CD4-positive, alpha-beta T cell treated with Interleukin-6 for 4 hours (primary cell): ENCODE measurements around the gene MEF2A.
"Not testable (repeated sequence)": the region's sequence is repeated elsewhere in the genome, so short reads cannot be mapped to it uniquely, and the experiment has no call there.

ENCODE experiments used
- DNase-seq: peaks from one replicate; pipeline ENCODE4 v3.0.0-alpha.2; 2020; ENCODE audit warnings: mixed read lengths

MEF2A gene

DNA sequence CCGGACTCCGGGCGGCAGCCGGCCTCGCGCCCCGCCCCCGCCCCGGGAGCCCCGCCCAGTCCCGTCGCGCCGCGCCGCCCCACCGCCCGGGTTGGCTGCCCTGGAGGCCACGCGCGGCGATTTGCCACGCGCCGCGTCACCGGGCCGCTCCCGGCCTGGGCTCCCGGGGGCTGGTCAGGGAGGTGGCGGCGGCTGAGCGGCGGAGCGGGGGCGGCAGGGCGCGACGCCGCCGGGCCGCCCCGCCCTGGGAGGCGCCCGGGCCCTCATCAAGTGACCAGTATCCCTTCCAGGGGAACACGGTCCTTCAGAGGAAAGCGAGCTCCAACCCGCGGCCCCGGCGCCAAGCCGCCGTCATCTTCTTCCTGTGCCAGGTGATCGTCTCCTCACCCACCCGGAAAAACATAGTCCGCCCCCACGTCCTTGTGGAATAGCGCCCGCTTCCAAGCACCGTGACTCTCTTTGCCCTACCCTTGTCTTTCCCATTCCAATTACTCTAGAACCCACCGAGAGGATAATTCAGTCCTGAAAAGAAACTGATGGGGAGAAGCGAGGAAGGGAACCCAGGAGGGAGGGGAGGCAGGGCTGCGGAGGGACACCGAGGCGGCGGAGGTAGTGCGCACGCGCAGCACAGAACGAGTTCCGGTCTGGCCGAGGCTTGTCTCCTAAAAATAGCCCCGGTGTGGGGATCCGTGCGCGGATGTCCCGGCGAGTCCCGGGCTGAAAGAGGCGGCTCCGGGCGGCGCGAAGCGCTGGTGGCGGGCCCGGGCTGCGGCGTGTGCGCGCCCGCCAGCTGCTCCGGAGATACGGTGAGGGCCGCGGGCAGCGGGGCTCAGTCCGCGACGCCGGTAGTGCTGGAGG is at the start of gene MEF2A:
MEF2A (plus strand) TSS at position 686 of the 858 bp plus-strand sequence. CDS start 67,136 bp downstream, outside the sequence.
- peak; percentile 91 for DNase-seq

DNA sequence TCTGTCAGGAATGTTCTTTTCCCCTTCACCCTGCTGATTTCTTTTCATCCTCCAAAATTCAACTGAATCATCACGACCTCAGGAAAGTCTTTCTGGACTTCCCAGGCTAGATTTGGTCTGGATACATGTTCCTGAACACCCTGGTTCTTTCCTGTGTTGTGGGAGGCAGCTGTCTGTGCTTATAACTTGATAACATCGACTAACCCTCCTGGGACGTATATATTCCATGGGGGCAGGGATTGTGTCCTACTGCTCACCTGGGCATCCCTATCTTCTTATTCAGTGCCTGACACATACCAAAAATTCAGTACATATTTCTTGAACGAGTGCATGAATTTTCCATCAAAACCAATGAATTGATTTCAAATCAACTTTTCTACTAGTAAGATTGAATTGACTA is 47.6 kb upstream of the MEF2A start:
- DNase-seq = no peak

DNA sequence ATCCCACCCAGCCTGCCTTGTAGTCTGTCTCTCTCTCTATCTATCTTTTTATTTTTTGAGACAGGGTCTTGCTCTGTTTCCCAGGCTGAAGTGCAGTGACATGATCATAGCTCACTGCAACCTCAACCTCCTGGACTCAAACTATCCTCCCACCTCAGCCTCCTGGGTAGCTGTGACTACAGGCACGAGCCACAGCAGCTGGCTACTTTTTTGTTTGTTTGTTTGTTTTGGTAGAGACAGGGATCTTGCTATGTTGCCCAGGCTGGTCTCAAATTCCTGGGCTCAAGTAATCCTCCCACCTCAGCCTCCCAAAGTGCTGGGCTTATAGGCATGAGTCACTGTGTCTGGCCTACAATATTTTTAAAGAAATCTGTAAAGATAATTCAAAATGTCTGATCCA is 46.4 kb upstream of the MEF2A start:
- not testable (repeated sequence) for DNase-seq

- no peak for DNase-seq
Measured at GRCh38 chr15:99522288-99522687, 43.5 kb upstream of the MEF2A start.

- no peak for DNase-seq
Measured at GRCh38 chr15:99526176-99526575, 39.6 kb upstream of the MEF2A start.

- no peak for DNase-seq
Measured at GRCh38 chr15:99526671-99527070, 39.1 kb upstream of the MEF2A start.

- no peak for DNase-seq
Measured at GRCh38 chr15:99536422-99537040, 29.3 kb upstream of the MEF2A start.

GRCh38 chr15:99537344-99537743 is 28.4 kb upstream of the MEF2A start:
- DNase-seq = no peak

DNA sequence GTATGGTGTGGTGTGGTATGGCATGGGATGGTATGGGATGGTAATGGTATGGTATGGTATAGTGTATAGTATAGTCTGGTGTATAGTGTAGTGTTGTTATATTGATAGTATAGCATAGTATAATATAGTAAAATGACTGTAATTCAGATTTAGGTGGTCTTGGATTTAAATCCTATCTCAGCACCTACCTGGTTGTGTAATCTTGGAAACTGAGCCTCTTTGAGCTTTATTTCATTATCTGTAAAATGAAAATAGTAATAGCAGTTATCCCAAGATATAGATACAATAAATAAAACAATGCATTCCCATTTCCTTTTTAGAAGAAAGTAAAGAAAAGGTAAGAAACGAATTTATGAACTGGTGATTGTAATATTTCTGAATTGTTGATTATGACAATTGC is 27.5 kb upstream of the MEF2A start:
- no peak for DNase-seq

GRCh38 chr15:99542828-99543227 is 23.0 kb upstream of the MEF2A start:
- DNase-seq = no peak

- no peak for DNase-seq
Measured at GRCh38 chr15:99545605-99546004, 20.2 kb upstream of the MEF2A start.

DNA sequence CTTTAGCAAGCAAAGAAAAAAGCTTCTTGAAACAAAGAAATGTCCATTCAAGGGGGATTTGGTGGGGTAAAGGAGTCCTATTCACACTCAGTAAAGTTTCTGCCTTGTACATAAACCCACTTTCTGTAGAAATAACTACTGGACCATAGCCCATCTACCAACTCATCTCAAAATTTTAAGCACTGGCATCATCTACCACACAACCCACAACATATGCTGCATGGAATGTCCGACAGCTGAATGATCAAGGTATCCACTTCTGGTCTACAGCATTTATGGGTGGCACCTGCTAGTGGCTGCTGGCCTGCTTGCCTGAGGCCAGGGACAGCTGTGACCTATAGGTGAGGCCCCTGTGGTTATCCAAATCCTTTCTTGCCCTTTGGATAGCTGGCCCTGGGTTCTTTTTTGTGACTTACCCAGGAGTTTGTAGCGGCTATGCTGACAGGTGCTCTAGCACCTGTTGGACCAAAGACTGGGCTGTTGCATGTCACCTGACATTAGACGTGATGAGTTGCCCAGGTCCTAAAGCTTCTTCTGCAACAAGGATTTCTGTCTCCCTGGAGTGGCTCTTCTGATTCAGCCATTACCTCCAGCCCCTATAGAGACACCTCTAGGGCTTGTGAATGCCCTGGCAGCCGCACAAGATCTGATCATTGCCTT is 19.2 kb upstream of the MEF2A start:
- no peak for DNase-seq

DNA sequence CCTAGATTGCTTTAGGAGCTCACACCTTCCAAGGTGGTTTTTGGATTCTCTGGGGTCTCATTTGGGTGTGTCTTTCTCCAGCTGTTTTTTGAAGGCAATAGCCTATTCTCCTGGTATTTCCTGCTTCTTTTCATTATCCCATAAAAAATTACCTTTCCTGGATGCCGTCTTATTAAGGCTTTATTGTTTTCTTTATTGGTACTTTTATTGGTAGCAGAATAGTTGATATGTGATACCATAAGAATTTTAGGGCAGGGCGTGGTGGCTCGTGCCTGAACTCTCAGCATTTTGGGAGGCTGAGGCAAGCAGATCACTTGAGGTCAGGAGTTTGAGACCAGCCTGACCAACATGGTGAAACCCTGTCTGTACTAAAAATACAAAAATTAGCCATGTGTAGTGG is 18.3 kb upstream of the MEF2A start:
- DNase-seq = no peak

- no peak for DNase-seq
Measured at GRCh38 chr15:99550077-99550476, 15.7 kb upstream of the MEF2A start.

DNA sequence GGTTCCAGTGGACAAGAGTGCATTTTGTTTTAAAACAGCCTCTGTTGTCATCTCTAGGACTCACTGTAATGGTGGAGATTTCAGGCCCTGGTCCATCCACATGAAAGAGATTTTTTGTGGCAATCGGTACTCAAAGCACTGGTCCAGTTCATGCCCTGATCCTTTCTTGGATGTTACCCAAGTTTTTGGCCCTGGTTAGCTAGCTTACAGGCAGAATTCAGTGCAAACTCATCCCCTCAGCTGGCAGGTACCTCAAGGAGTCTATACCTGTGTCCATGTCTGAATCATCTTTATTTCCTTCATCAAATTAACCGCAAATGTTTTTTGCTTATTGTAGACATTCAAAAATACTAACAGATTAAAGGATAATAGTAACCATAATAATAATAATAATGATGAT is 13.7 kb upstream of the MEF2A start:
- no peak for DNase-seq

DNA sequence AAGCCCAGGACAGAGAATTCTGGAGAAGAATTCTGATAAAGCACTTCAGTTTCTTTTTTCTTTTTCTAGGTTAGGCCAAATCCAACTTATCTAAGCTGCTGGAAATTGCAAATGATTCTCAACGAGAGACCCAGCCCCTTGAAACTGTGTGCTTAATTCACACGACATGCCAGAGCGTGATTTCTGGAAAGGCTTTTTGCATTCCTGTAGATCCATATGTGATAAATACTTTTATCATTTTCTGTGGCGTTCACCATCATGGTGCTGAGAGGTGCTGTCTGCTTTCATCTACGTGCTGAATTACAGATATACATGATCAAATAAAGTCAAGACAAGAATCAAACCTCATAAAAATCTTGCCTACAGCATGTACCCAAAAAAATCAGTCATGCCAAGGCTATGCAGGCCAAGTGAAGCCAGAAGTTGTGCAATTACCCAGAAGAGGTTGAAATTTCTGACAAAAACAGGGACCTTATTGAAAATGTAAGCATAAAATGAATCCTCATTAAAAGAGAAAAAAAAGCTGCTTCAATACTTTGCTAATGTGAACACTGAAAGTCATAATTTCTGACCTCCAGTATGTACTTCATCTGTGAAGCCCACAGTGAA is 10.8 kb upstream of the MEF2A start:
- DNase-seq = no peak

DNA sequence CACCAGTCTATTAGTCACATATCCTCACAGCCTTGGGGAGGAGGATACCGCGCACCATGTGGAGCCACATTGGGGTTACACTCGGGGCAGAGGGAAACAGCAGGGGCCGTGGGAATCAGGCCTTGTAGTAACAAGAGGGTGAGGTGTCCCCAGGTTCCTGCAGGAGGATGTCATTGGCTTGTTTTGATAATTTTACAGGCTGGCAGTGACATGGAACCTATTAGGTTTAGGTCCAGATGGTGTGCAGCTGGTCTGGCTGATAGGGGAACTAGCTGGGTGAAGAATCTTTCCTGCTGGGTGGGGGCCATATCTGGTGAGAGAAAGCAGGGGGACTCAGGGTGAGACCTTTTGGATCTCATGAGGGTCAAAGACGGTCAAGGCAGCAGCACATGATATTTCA is 9.8 kb upstream of the MEF2A start:
- no peak for DNase-seq

DNA sequence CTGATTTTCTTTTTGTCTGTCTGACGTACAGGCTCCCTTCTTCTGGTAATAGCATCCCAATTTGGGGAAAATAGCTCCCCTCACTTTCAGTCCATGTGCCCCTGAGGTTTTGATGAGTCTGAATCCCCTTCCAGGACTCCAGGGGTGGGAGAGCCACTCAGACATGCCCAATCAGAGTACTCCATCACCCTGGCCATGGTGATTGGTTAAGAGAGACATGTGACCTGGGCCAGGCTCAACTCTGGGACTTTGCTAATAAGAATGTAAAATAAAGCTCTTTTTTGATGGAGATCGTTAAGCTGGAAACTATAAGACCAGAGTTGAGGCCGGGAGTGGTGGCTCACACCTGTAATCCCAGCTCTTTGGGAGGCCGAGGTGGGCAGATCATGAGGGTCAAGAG is 9.2 kb upstream of the MEF2A start:
- no peak for DNase-seq

DNA sequence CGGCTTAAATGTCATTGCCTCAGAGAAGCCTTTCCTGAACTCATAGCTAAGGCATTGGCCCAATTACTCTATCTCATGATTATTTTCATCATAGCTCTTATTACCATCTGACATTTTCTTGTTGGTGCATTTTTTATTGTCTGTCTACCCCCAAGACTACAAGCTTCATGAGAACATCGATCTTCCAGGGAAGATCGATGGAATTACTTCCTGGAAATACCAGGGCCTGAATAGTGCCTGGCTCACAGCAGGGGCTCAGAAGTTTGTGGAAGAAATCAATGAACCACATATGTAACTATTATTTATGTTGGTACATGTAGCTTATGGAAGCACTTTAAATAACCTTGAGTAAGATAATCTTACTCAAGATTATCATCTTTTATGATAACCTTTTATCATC is 7.7 kb upstream of the MEF2A start:
- no peak for DNase-seq

DNA sequence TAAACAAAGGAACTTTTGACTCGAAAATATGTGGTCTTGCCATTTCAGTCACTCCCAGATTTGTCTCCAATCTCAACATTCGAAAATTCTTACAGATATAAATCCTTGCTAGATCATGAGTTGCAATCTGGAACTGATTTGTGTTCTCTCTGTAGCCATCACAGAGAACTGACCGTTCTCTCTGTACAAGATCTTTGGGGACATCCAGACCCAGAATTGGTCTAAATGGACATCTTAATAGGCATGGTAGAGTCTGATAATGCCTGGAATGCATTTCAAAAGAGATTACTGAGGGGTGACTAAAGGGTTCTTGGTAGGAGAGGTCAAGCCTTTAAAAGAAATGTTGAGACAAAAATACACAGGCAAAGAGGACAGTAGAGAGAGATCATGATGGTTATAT is 7.2 kb upstream of the MEF2A start:
- DNase-seq = no peak

DNA sequence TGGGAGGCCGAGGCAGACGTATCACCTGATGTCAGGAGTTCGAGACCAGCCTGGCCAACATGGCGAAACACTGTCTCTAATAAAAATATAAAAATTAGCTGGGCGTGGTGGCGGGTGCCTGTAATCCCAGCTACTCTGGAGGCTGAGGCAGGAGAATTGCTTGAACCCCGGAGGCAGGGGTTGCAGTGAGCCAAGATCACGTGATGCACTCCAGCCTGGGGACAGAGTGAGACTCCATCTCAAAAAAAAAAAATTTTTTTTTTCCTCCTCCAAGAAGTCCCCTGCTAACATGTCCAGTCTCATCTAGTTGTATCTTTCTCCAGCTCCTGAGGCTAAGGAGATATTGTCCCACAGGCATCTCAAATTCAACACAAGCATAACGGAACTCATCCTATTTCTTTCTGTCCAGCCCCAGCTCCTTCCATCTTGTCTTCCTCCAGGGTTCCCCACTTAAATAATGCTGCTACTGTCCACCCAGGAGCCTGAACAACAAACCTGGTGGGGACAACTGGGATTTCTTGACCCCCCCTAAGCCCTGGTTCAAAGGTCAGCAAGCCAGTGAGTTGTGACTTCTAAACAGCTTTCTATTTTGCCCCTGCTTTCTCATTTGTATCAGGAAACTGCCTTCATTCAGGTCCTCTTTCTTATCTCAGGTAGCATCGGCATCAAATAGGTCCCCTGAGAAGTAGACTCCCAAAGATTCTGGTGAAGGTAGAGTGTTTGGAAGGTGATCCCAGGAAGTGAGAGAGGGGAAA is 4.1 kb upstream of the MEF2A start:
- DNase-seq = no peak

GRCh38 chr15:99562238-99562637 is 3.5 kb upstream of the MEF2A start:
- DNase-seq = peak; percentile 4
